T-helper 2 cell treated with Interferon-gamma antibody and Interleukin-4, amounts not matched to agents 5 μg/mL and 100 μg/mL, for 36 hours (primary cell): ENCODE measurements around the gene TMEM212.
"Not testable (repeated sequence)": the region's sequence is repeated elsewhere in the genome, so short reads cannot be mapped to it uniquely, and the experiment has no call there.

ENCODE experiments used
- DNase-seq: peaks from one replicate; pipeline ENCODE4 v3.0.0; 2021; ENCODE audit warnings: low spot score
- H3K27ac Mint-ChIP-seq: one replicate; pipeline ENCODE4 v1.8.0; 2021; ENCODE audit warnings: mild to moderate bottlenecking, mixed read lengths
- H3K27me3 Mint-ChIP-seq: one replicate; pipeline ENCODE4 v1.8.0; 2021; ENCODE audit warnings: low read depth, mixed read lengths
- H3K36me3 Mint-ChIP-seq: one replicate; pipeline ENCODE4 v1.8.0; 2021; ENCODE audit warnings: low read depth, mixed read lengths
- H3K4me1 Mint-ChIP-seq: one replicate; pipeline ENCODE4 v1.8.0; 2021; ENCODE audit warnings: low read depth, mixed read lengths
- H3K4me3 Mint-ChIP-seq: one replicate; pipeline ENCODE4 v1.8.0; 2022; ENCODE audit warnings: mild to moderate bottlenecking, moderate library complexity, mixed read lengths
- H3K9me3 Mint-ChIP-seq: one replicate; pipeline ENCODE4 v1.8.0; 2021; ENCODE audit warnings: mixed read lengths

TMEM212 gene

DNA sequence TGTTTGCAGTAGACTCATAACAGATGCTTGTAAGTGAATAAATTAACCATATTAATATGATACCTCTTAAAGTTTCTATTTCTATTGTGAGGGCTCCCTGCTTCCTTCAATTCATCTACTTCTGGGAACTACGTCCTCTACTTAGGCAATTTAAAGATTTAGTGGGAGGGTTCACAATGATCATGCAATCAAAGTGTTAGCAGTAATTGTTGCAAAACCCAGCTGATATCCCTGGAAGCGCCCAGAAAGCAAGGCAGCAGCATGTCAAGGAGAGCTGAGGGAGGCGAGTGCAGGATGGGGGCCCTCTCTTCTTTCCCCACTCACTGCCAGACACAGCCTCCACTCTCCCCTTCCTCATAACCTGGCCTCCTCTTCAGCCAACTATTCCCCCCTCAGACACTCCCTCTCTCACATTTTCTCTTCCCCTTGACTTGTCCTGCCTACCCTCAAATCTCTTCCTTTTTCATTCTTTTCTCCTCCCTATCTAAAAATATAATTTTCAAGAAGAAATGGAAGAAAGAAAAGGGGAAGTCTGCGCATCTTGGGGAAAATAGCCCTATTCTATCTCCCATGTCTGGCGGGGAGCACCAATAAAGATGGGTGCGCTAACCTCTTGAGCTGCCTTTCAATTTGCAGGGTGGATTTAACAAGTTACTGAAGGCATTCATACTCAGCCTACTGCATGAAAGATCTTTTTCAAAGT lies 6.6 kb downstream of the TMEM212 start:
- peaks cover 33% of the 10 kb centered on the region for H3K9me3 Mint-ChIP-seq
- no peak overlapping the region for H3K27ac Mint-ChIP-seq
- DNase-seq = no peak
- H3K4me1 Mint-ChIP-seq = peaks cover 26% of the 10 kb centered on the region
- peaks cover 6% of the 10 kb centered on the region for H3K36me3 Mint-ChIP-seq
- no peak overlapping the region for H3K4me3 Mint-ChIP-seq
- H3K27me3 Mint-ChIP-seq = peaks cover 21% of the 10 kb centered on the region

- H3K4me3 Mint-ChIP-seq = no peak overlapping the region
- no peak for DNase-seq
- H3K27me3 Mint-ChIP-seq = peaks cover 21% of the 10 kb centered on the region
- H3K9me3 Mint-ChIP-seq = peaks cover 33% of the 10 kb centered on the region
- H3K4me1 Mint-ChIP-seq = peaks cover 23% of the 10 kb centered on the region
- peaks cover 6% of the 10 kb centered on the region for H3K36me3 Mint-ChIP-seq
- H3K27ac Mint-ChIP-seq = no peak overlapping the region
Measured at GRCh38 chr3:171850320-171850959, 7.3 kb downstream of the TMEM212 start.

DNA sequence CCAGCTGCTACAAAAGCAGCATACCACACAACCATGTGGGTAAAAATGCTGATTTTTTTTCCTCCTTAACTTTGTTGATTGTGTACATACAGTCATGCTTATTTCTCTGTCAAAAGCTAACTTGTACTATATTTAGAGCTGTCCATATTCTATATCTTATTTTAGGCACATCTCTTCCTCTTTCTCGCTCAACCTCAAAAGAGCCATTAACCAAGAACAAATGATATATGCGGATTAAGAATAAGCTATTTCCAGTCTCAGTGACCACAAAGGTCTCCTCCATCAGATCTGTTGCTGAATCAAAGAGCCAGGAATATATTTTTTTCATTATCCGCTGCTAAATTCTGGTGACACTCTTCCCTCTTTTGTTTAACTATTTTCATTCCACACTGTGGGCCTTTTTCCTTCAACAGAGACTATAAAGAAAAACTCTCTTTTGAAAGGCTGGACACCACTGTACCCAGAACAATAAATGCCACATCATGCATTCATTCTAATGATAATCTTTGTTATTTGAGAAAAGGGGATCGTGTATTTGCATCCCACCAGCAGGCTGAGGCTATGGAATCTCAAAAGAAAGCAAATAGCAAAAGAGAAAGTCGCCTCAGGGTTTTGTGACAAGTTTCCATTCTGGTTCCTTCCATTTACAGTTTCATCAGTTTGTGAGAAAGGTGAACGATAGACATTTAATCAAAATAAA lies 8.0 kb downstream of the TMEM212 start:
- Mint-ChIP-seq H3K27ac (no peak overlapping the region), H3K36me3 (peaks cover 4% of the 10 kb centered on the region), H3K9me3 (peaks cover 30% of the 10 kb centered on the region), H3K27me3 (peaks cover 21% of the 10 kb centered on the region), H3K4me1 (peaks cover 17% of the 10 kb centered on the region), H3K4me3 (no peak overlapping the region)
- DNase-seq = no peak

GRCh38 chr3:171851660-171852058 lies 8.5 kb downstream of the TMEM212 start:
- no peak overlapping the region for H3K4me3 Mint-ChIP-seq
- no peak for DNase-seq
- H3K27me3 Mint-ChIP-seq = peaks cover 21% of the 10 kb centered on the region
- H3K4me1 Mint-ChIP-seq = peaks cover 12% of the 10 kb centered on the region
- H3K9me3 Mint-ChIP-seq = peaks cover 28% of the 10 kb centered on the region
- no peak overlapping the region for H3K27ac Mint-ChIP-seq
- peaks cover 4% of the 10 kb centered on the region for H3K36me3 Mint-ChIP-seq

DNA sequence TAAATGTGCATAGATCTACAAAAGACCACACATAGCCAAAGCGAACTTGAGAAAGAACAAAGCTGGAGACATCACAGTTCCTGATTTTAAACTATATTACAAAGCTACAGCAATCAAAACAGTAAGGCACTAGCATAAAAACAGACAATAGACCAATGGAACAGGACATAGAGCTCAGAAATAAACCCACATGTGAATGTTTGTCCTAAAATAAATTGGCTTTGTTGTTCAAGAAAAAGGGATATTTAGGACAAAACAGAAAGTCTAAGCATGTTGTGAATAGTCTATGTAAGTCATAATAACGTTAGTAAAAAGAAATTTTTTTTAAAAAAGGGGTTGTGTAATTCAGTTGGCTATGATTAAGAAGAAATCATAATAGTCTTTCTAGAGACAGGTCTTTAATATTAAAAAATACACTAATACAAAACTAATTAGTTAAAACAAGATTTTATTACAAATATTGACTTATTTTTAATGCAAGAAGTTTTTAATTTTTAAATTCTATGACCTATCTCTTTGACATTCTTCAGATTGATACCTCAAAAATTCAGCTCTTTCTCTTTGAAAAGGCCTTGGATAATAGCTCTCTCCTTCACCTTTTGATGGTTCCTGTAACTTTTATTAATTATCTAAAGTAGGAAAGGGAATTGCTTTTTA lies 11.6 kb downstream of the TMEM212 start:
- H3K27ac Mint-ChIP-seq = no peak overlapping the region
- H3K9me3 Mint-ChIP-seq = peaks cover 28% of the 10 kb centered on the region
- H3K36me3 Mint-ChIP-seq = peaks cover 2% of the 10 kb centered on the region
- no peak for DNase-seq
- peaks cover 3% of the 10 kb centered on the region for H3K4me1 Mint-ChIP-seq
- peaks cover 16% of the 10 kb centered on the region for H3K27me3 Mint-ChIP-seq
- H3K4me3 Mint-ChIP-seq = no peak overlapping the region

GRCh38 chr3:171858770-171859169 lies 15.6 kb downstream of the TMEM212 start:
- not testable (repeated sequence) for H3K4me1 Mint-ChIP-seq, H3K4me3 Mint-ChIP-seq, DNase-seq, H3K27me3 Mint-ChIP-seq, H3K27ac Mint-ChIP-seq, H3K36me3 Mint-ChIP-seq
- peaks cover 15% of the 10 kb centered on the region for H3K9me3 Mint-ChIP-seq

DNA sequence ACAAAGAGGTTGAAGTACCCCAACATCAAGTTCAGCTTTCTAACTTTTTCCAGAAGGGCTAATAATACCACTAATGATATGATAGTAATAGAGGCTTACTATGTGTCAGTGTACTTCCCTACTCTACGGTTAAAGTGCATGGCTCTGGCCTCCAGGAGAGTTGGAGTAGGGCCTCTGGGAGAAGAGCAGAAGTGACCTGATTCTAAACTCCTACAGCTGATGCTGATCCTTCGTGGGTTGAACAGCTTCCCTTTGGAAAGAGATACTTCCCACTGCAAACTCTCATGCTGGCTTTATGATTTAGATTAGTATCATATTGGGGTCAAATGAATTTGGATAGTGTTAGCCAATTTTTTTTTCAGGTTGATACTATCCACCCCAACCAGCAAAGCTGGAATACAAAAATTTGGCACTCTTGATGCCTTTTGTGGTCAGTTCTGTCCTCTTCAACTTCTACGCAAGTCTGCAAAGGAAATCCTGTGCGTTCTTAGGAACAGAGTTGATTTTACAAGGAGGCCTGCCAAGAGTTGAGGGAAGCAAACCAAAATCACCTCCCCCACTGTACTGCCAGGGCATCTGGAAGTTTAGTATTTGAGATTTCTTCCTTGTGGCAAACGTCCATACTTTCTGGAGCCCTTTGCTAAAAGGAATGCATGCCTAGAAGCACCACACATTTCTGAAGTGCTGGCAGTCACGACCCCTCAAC lies 17.8 kb downstream of the TMEM212 start:
- DNase-seq = no peak
- H3K36me3 Mint-ChIP-seq = no peaks in the 10 kb centered on the region
- H3K4me3 Mint-ChIP-seq = no peak overlapping the region

DNA sequence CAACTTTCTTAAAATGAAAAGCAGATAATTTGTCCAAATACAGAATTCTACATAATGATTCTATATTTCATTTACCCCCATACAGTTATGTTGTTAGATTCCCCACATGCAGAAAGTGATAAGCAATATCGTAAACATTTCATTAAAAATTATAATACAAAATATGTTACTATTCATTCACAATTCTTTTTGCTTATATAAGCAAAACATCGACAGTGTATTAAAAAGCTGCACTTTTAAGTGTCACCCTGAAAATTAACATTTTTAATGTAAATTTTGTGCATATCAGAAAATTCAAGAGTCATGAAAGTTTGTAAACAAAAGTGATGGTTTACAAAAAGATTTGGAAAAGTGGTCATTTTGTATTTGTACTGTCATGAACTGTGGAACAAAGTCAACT lies 19.2 kb downstream of the TMEM212 start:
- DNase-seq = no peak
- no peaks in the 10 kb centered on the region for H3K36me3 Mint-ChIP-seq
- H3K4me3 Mint-ChIP-seq = no peak overlapping the region
- H3K27me3 Mint-ChIP-seq = peaks cover 13% of the 10 kb centered on the region
- peaks cover 5% of the 10 kb centered on the region for H3K9me3 Mint-ChIP-seq
- no peak overlapping the region for H3K27ac Mint-ChIP-seq
- peaks cover 4% of the 10 kb centered on the region for H3K4me1 Mint-ChIP-seq

More for the DNA sequence above, 17.8 kb downstream of the TMEM212 start:
- peaks cover 5% of the 10 kb centered on the region for H3K9me3 Mint-ChIP-seq
- no peak overlapping the region for H3K27ac Mint-ChIP-seq
- peaks cover 4% of the 10 kb centered on the region for H3K4me1 Mint-ChIP-seq
- H3K27me3 Mint-ChIP-seq = peaks cover 13% of the 10 kb centered on the region

DNA sequence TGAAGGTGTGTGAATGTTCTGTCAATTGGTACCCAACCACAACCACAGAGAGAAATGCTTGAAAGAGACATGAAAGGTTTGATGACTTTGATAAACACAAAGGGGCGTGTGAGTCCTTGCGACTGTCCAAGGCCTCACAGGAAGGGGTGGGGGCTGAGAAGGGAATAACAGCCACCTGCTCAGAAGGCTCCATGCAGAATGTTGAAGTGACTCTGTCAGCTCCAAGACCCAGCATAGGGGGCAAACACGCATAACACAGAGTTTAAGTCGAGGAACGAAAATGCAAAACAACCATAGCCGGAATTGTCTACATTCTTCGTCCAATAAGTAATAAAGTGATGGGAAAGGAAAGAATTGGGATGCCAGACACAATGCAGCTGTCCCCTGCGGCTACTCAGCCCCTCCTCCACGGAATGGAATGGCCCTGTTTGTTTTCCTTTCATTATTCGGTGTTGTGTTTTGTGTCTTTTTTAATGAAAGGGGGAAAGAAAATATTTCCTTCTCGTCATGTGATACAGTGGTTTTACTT lies 19.9 kb downstream of the TMEM212 start:
- Mint-ChIP-seq H3K9me3 (no peaks in the 10 kb centered on the region), H3K4me3 (no peak overlapping the region), H3K27ac (no peak overlapping the region), H3K27me3 (peaks cover 13% of the 10 kb centered on the region), H3K36me3 (no peaks in the 10 kb centered on the region), H3K4me1 (peaks cover 4% of the 10 kb centered on the region)
- no peak for DNase-seq

- Mint-ChIP-seq H3K4me1 (peaks cover 4% of the 10 kb centered on the region), H3K27ac (no peak overlapping the region), H3K27me3 (peaks cover 13% of the 10 kb centered on the region), H3K9me3 (no peaks in the 10 kb centered on the region), H3K4me3 (no peak overlapping the region), H3K36me3 (no peaks in the 10 kb centered on the region)
- DNase-seq = no peak
Measured at GRCh38 chr3:171863920-171864319, 20.8 kb downstream of the TMEM212 start.

DNA sequence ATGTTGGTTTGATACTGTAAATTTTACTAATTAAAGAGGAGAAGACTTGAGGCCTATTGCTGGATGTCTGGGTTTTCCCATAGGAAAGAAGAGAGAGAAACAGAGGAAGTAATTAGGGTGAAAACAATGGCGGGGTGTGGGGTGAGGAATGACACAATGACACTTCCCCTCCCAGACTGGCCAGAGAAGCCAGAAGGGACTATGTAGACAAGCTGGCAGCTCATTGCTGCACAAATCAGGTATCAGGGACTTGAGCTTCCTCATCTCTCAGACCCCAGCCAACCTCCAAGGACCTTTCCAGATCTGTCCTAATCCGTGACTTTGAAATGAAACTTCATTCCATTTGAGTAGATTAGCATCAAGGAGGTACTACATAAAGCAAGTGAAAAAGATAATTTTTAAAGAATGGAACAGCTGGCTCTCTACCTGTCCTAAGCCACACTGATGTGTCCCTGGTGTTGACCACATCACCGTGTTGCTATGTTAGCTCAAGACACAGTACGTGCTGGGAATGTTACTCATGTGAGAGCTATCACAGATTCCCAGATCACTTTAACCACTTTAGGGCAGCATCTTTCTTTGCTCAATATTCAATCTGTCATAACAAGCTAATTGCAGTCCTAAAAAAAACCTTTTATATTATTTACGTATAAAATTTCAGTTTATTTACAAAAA lies 22.2 kb downstream of the TMEM212 start:
- peaks cover 4% of the 10 kb centered on the region for H3K4me1 Mint-ChIP-seq
- no peak overlapping the region for H3K4me3 Mint-ChIP-seq
- no peaks in the 10 kb centered on the region for H3K9me3 Mint-ChIP-seq
- H3K27ac Mint-ChIP-seq = no peak overlapping the region
- H3K27me3 Mint-ChIP-seq = peaks cover 13% of the 10 kb centered on the region
- no peak for DNase-seq
- no peaks in the 10 kb centered on the region for H3K36me3 Mint-ChIP-seq

DNA sequence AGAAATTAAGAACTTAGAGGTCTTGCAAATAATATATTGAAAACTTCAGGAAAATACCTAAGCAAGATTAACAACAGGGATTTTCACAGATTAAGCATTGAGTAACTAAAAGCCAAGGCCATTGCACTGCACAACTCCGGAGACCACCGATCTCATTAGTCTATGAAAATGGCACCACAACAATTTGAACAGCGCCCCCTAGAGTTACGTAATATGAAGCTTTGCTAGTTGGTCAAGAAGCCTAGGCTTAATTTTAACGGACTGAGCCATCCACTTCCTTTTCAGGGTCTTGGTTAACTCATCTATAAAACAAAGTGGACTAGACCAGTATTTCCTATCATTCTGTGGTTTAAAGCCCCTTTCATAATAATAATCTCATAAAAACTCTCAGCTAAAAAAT lies 24.8 kb downstream of the TMEM212 start:
- H3K36me3 Mint-ChIP-seq = no peaks in the 10 kb centered on the region
- no peak overlapping the region for H3K4me3 Mint-ChIP-seq
- H3K27me3 Mint-ChIP-seq = peaks cover 10% of the 10 kb centered on the region
- DNase-seq = no peak
- H3K4me1 Mint-ChIP-seq = peaks cover 1% of the 10 kb centered on the region
- H3K27ac Mint-ChIP-seq = no peak overlapping the region
- no peaks in the 10 kb centered on the region for H3K9me3 Mint-ChIP-seq
